GM18519 (cell line): ENCODE measurements around the gene LY6G6C.
"Not testable (repeated sequence)": the region's sequence is repeated elsewhere in the genome, so short reads cannot be mapped to it uniquely, and the experiment has no call there.

ENCODE experiments used
- ATAC-seq: cut with Tn5 transposase; IDR thresholded peaks from one replicate; pipeline ENCODE4 v1.9.1; 2021; ENCODE audit warnings: mild to moderate bottlenecking, moderate library complexity; ENCODE audit not compliant: unreplicated experiment, low FRiP score

LY6G6C gene

DNA sequence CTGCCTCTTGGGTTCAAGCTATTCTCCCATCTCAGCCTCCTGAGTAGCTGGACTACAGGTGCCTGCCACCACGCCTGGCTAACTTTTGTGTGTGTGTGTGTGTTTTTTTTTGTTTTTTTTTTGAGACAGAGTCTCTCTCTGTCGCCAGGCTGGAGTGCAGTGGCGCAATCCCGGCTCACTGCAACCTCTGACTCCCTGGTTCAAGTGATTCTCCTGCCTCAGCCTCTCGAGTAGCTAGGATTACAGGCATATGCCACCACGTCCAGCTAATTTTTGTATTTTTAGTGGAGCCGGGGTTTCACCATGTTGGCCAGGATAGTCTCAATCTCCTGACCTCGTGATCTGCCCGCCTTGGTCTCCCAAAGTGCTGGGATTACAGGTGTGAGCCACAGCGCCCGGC, 12.4 kb downstream of the LY6G6C start:
- ATAC-seq, result not testable (repeated sequence)

DNA sequence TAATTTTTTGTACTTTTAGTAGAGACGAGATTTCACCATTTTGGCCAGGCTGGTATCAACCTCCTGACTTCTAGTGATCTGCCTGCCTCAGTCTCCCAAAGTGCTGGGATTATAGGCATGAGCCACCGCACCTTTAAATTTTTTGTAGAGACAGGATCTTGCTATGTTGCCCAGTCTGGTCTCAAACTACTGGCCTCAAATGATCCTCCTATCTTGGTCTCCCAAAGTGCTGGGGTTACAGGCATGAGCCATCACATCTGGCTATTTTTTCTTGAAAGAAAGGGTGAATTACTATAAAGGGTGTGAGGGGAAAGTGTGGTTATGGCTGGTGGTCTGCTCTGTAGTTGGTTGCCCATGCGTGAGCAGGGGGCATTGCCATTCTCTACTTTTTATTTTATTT, 13.3 kb downstream of the LY6G6C start:
- ATAC-seq, result no peak

DNA sequence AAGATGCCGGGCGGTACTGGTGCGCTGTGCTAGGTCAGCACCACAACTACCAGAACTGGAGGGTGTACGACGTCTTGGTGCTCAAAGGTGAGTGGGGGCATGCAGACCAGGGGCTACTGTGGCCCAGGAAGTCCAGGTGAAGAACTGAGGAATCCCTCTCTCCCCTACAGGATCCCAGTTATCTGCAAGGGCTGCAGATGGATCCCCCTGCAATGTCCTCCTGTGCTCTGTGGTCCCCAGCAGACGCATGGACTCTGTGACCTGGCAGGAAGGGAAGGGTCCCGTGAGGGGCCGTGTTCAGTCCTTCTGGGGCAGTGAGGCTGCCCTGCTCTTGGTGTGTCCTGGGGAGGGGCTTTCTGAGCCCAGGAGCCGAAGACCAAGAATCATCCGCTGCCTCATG, 13.8 kb downstream of the LY6G6C start:
- ATAC-seq, result no peak

DNA sequence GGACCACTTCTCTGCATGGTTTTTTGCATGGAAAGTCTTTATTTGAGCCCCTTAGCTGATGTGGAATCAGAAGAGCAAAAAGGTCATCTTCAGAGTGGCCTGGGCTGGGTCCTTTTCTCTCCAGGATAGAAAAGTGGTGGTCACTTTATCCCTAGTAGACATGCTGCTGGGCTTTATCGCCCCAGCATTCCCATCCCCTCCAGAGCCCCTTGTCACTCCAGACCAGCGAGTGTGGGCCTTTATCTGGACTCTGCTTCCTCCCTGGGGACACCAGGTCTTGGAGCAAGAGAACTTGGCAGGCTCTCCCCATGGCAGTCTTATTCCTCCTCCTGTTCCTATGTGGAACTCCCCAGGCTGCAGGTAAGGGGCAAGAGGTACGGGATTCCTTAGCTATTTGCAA, 14.9 kb downstream of the LY6G6C start, which contains the start of gene LY6G6F:
TSS of gene LY6G6F (plus strand) at position 268 of the 400 bp plus-strand sequence. CDS start at position 309, 41 bp downstream.
- ATAC-seq, result no peak

DNA sequence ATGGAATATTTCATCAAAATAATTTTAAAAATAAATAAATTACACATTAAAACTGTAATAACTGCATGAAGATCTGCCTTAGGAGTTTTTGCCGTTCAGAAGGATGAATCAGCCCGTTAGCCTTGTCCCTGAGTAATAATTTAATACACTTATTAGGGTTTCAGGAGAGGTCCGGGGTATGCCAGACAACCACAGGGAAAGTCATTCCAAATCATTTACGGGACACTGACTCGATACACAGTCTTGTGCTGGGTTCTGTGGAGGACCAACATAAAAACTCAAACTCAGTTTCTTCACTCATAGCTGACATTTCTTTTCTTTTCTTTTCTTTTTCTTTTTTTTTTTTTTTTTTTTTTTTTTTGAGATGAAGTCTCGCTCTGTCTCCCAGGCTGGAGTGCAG, 15.6 kb downstream of the LY6G6C start:
- ATAC-seq, result no peak

DNA sequence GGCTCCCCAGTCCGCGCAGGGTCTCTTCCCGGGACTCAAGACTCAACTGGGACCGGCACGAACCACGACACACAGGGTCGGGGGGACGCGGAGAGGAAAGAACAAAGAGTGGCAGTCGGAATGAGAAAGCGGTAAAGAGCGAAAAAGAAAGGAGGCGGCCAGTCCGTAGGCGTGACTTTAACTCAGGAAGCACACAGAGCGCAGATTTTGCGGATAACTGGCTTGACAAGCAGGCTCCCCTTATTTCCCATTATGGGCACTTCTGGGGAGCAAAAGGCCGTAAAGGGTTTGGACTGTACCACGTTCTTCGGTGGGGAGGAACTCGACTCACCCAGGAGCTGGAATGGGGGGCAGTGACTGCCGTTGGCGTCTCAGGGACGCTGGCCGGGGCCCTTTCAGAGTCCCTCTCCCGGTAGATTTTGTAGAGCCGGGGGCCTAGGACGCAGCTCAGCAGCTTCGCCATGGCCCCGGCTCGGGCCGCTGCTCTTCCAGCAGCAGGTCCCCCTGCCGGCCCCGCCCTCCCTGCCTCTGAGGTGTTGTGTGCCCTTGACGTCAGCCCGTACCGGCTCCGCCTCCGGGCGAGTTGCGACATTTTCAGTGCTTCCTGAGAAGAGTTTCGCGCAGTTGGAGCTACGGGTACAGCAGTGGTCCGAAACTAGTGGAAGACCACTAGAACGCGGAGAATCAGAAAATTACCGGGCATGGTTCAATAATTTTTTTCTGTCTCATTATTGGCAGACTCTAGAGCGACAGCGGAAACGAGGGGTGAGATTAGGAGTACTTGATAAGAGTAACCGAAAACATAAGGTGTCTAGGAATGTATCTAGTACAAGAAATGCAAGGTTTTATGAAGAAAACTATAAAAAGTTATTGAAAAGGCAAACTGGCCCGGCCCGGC, 18.5 kb downstream of the LY6G6C start, which contains the start of gene ABHD16A:
TSS of gene ABHD16A (minus strand) at position 506 of the 898 bp plus-strand sequence. CDS start at position 463, 43 bp downstream.
- peak; percentile 81 for ATAC-seq

DNA sequence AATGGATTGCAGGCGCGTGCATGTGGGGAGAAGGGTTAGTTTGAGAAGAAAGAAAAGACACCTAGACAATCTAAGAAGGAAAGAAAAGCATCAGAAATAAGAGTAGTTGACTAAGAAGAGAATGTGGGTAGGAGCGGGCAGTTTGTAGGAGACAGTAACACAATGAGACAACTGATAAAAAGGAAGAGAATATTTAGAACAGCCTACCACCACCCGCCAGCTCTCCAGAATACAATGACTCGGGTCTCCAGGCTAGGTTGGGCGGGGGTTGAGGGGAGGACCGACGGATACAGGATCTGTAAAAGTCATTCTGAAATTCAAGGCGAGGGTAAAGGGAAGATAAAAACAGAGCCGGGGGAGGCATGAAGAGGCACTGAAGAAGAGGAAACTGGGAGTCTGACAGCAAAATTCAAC, 19.1 kb downstream of the LY6G6C start:
- no peak for ATAC-seq

DNA sequence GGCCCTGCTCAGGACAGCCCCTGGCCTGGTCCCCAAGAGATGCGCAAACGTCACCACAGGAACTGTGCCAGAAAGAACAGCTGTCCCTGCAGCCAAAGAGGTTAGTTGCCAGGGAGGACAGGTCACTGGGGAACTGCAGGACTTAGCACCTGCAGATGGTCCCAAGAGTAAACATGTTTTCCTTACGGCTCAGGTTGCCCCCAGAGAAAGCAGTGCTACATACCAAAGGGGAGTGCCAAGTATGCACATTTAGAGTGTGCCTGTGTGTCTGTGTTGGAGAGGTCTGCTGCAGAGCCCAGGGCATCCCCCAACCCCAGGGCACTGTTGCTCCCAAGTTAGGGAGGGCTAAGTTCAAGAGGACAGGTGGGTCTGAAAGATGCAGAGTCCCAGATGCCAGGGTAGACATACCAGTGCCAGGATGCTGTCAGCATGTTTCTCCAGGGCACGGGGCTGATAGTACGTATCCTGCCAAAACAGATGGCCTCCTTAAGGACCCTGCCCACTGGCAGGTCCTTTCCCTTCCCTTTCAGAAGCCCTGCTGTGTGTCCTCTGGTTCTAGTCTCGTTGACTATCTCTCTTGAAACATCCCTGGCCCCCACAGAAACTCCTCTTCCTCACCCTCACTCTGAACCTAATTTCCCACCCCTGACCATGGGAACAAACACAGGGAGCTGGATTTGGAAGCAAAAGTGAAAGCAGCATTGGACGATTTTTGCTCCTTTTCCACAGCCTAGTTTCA, 19.7 kb downstream of the LY6G6C start:
- ATAC-seq, result no peak

DNA sequence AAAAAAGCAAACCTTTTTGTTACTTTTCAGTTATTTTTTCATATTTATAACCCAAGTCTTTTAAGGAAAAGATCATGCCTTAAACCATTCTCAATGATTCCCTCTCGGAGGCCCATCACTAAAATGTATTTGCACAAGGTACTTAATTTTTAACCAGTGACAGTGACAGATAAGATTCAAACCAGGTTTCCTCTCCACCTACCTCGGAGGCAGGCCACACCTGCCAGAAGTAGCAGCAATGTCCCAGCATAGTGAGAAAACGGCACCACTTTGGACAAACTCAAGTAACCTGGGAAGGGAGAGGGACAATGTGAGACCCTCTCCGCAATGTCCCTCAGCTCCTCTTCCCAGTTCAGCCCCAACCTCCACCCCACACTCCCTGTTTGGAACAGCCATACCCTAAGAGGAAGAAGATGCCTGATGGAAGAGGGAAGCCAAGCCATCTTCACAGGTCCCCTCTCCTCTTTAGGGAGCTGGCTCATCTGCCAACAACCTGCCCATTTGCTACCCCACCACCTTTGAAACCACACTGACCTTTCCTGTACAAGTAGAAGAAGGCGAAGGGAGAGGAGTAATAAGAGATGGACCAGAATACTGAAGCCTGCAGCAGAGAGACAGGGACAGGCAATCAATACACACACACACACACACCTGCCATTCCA, 20.7 kb downstream of the LY6G6C start:
- no peak for ATAC-seq

DNA sequence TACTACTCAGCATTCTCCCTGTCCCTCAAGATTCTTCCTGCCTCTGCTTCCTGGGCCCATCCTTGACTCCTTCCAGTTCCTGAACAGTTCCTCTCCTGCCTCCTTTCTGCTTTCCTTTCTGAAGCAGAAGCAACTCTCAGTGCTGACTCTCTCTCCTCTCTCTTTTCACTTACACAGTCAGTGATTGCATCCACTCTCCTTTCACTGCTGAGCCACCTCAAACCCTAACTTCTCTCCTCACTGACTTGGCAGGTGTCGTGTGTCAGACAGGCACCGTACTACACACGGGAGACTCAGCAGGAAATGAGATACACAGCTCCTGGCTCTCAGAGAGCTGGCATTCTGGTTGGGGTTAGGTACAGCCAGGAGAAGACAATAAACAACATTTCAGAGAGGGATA, 24.0 kb downstream of the LY6G6C start:
- ATAC-seq, result no peak

DNA sequence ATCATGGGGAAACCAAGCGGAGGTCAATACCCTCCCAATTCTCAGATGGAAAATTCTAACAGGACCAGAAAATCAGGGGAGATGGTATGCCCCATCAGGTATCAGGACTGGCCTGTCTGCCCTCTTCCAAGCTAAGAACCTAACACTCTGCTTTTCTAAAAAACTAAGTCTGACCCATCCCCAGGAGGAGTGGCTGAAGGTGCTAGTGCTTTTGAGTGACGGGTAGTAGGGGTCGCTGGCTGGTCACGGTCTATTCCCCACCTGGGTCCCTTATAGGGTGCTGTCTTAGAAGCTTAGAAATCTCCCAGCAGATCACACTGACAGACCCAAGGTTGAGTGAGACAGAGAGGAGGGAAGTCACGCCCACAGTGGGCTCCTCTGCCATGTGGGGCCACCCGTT, 28.0 kb downstream of the LY6G6C start:
- no peak for ATAC-seq

DNA sequence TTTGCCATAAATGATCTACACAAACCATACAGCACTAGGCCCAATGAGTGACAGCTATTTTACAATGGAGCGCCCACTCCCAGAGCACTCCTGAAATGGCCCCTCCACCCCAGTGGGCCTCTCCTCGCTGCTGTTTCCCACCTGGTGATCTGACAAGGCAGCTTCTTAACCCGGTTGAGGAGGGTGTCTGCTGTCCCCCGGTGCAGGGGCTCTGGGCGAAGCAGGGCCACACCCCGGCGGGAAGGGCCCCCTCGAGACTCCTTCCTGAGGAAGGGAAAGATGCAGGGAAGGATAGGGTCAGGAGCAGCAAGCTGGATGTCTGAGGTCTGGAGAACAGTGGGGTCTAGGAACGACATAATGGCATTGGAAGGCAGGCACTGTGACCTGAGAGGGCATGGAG, 28.7 kb downstream of the LY6G6C start:
- no peak for ATAC-seq

DNA sequence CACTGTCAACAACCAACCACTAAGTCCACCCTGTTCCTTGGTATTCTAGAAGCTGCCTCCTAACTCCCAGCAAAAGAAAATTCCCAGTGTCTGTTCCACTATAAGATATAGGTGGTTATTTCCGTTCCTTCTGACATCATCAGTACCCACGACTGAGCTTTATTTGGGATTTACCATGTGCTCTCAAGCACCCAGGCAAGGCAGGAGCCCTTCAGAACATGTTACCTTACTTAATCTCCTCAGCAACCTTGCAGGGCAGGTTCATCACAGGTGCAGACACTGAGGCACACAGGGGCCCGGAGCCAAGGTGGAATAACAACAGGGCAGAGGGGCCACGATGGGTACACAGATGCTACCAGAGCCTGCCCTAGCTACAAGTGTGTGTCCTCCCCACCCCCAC, 29.2 kb downstream of the LY6G6C start:
- ATAC-seq, result no peak

DNA sequence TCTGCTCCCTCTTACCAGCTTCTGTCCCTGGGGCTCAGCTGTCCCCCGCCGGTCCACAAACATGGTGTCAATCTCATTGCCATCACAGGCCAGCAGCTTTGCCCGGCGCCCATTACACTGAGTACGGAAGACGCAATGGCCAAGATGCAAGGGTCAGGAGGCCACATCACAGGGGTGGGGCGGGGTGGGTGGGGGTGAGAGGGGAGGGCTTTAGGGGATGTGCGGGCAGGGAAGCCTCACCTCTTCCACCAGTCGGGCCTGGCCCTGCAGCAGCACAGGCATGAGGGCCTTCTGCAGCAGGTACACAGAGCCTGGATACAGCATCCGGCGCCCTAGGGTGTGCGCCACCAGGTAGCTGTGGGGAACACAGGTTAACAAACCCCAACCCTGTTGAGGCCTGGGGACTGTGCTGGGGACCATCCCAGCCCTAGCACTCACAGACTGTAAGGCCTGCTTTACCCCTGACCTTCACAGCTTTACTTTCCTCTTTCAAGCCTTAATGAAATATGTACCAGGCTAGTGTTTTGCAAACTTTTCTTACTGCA, 29.9 kb downstream of the LY6G6C start:
- no peak for ATAC-seq

DNA sequence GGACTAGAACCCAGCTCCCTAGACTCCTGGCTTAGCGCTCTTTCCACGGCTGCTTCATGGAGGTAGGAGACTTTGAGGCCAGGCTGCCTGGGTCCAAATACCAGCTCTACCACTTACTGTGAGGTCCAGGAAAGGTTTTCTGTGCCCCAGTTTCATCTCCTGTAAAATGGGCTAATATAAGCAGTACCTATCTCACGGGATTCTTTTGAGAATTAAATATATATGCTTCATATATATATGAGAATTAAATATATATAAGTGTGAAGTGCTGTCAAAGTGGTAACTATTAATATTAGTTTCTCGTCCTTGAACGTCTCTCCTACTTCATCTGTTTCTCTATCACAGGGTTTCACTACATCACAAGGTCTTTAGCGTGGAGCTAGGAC, 30.5 kb downstream of the LY6G6C start:
- ATAC-seq, result no peak

DNA sequence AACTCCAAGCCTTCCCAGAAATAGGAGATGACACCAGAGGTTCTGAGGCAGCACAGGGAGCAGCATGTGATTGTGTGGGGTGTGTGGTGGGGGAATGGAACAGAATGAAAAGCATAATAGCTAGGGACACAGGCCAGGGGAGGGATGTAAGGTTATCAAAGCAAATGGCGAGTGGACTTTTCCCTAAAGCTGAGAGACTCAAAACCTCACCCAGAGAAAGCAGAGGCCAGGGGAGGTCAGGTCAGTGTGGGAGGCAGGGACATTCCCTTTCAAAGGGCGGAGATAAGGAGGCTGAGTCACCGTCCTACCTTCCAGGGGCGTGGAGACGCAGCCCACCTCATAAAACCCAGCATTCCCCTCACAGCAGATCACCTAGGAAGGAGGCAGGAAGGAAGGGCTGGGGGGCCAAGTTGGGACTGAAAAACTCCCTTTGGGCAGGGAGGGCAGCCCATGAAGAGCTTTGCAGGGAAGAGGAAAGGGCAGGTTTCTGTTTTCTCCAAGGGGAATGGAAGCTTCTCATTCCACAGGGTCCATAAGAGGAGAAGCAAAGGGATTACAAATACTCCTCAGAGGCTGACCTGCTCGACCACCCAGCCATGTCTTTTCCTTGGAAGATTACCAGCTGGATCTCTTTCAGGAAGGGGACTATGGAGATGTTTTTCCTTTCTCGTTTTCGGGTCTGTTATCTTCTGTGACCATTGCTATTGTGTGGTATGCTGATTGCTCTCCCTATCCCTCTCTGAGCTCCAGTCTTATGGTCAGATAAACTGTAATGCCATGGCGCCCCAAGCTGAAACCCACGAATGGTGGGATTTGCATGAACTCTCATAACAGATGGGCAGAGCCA, 31.1 kb downstream of the LY6G6C start:
- ATAC-seq, result no peak

DNA sequence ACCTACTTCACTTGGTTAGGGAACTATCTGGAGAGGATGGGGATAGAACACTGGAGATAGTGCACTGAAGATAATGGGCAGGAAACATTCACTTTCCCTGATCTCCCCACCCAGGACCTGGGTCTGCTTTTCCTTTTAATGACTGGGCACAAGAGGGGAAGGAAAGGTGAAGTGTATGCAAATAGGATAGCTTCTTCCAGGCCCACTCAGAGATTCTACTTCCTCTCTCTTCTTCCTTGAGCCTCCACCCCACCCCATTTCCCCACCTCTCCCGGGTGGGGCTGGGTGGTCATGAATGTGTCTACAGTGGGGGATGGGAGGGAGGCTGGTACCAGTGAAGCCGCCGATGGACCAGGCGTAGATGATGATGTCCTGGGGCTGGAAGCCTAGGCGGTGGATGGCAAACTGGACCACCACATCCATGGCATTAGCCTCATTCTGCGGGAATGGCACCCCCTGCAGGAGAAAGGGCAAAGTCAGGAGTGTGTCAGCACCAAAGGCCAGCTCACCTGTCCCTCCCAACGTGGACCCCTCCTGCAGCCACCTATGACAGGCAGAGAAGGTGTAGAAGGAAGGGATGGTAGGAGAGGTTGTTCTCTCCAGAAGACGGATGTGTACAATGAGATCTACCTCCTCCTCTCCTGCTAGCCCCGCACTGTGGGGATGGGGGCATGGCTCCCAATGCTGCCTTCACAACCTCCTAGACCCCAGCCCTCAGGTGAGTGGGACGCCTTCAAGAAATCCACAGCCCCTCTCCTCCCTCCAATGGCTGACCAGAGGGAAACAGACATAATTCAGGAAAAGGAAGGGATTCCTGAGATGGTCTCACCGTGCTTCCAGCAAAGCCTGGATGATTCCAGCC, 32.1 kb downstream of the LY6G6C start:
- no peak for ATAC-seq

DNA sequence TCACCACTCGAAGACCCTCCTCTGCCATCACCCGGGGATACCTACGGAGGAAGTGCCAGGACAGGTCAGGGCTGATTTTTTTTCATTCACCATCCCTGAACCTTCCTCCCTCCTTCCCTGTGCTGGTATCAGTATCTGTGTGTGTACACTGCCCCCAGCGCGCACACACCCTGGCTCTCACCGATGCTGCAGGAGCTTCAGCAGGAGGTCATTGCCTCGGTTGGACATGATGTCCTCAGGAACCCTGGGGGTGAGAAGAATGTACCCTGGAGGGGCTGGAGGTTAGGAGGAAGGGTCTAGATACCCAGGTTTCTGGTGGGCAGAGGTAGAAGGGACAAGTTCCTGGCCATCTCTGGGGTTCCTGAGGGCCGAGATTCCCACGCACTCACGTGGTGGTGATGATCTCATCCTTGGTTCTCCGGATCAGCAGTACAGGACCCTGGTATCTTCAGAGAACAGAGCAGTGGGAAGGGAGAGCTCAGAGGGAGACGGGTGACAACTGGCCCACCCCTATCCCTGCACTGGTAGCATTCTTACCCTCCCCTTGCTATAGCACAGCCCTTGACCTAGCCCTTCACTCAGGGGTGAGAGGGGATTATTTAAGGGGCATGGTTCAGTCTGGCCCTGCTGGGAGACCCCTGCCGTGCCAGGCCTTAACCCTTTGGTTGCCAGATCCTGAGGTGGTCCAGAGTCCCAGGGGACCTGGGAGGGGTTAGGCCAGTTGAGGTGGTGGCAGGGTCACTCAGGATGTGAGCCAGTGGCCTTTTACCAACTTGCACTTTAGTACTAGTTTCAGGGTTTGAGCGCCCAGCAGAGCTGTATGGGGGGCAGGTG, 33.5 kb downstream of the LY6G6C start:
- ATAC-seq, result no peak
